ENCODE results near the gene SLC12A4. TPM values are rescaled to one million over a fixed set of nuclear protein-coding genes. Genes with fewer than 3 reads are reported as not detected.
"Not testable (repeated sequence)": the region's sequence is repeated elsewhere in the genome, so short reads cannot be mapped to it uniquely, and the experiment has no call there.

SLC12A4 gene
- total RNA-seq, 1 donor from 2014 or later = 98.3 TPM

DNA sequence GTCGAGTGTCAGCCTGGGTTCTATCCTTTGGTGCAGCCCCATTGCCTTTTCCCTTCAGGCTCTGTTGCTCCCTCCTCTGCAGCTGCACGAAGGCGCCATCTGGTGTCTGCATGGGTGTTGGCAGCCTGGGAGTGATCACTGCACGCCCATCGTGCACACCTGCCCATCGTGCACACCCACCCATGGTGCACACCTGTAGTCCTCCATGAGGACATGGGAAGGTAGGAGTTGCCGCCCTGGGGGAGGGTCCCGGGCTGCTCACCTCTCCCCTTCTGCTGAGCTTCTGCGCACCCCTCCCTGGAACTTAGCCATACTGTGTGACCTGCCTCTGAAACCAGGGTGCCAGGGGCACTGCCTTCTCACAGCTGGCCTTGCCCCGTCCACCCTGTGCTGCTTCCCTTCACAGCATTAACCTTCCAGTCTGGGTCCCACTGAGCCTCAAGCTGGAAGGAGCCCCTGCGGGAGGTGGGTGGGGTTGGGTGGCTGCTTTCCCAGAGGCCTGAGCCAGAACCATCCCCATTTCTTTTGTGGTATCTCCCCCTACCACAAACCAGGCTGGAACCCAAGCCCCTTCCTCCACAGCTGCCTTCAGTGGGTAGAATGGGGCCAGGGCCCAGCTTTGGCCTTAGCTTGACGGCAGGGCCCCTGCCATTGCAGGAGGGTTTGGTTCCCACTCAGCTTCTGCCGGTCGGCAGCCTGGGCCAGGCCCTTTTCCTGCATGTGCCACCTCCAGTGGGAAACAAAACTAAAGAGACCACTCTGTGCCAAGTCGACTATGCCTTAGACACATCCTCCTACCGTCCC, 39.7 kb downstream of the SLC12A4 start:
- DNase-seq (ENCODE audit: low read depth) = peak; percentile 66

DNA sequence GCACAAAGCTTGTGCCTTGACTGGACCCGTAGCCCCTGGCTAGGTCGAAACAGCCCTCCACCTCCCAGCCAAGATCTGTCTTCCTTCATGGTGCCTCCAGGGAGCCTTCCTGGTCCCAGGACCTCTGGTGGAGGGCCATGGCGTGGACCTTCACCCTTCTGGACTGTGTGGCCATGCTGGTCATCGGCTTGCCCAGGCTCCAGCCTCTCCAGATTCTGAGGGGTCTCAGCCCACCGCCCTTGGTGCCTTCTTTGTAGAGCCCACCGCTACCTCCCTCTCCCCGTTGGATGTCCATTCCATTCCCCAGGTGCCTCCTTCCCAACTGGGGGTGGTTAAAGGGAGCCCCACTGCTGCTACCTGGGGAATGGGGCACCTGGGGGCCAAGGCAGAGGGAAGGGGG, 40.3 kb downstream of the SLC12A4 start:
- no peak for DNase-seq (ENCODE audit: low read depth)

DNA sequence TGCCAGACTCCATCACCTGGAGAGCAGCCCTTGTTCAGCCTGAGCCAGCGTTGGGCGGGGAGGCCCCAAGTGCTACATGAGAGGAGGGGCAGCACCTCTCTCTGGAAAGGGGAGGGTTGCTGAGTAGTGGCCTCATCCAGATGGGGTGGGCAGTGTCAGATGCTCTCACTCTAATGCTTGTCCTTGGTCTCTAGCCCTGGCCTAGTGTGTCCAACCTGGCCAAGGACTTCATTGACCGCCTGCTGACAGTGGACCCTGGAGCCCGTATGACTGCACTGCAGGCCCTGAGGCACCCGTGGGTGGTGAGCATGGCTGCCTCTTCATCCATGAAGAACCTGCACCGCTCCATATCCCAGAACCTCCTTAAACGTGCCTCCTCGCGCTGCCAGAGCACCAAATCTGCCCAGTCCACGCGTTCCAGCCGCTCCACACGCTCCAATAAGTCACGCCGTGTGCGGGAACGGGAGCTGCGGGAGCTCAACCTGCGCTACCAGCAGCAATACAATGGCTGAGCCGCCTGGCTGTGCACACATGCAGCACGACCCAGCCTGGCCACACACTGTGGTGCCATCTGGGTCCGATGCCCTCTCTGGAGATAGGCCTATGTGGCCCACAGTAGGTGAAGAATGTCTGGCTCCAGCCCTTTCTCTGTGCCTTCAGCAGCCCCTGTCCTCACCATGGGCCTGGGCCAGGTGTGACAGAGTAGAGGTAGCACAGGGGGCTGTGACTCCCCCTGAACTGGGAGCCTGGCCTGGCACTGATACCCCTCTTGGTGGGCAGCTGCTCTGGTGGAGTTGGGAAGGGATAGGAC, 41.1 kb downstream of the SLC12A4 start:
- DNase-seq (ENCODE audit: low read depth) = no peak

DNA sequence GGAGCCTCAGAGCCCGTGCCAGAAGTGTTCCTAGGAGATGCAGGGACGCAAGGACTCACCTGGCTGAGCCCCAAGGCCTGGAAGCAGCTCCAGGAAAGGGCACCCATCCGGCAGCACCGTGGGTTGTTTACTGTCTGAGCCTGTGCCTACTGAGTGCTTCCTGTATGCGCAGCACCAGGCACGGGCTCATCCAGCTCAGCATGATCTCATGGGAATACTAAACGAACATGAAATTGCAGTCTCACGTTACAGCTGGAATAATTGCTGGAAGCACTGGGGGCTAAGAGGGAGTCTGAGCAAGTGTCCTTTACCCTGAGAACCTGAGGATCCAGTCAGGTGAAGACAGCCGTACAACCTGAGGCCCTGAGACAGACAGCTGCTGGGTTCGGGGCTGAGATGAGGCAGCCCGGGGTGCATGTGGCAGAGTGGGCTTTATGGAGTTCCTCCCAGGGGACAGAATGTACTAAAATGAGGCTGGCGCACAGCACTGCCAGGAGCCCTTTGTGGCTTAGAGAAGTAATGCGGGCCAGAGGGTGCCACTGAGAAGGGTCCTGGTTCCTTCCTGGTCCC, 42.2 kb downstream of the SLC12A4 start:
- no peak for DNase-seq (ENCODE audit: low read depth)

DNA sequence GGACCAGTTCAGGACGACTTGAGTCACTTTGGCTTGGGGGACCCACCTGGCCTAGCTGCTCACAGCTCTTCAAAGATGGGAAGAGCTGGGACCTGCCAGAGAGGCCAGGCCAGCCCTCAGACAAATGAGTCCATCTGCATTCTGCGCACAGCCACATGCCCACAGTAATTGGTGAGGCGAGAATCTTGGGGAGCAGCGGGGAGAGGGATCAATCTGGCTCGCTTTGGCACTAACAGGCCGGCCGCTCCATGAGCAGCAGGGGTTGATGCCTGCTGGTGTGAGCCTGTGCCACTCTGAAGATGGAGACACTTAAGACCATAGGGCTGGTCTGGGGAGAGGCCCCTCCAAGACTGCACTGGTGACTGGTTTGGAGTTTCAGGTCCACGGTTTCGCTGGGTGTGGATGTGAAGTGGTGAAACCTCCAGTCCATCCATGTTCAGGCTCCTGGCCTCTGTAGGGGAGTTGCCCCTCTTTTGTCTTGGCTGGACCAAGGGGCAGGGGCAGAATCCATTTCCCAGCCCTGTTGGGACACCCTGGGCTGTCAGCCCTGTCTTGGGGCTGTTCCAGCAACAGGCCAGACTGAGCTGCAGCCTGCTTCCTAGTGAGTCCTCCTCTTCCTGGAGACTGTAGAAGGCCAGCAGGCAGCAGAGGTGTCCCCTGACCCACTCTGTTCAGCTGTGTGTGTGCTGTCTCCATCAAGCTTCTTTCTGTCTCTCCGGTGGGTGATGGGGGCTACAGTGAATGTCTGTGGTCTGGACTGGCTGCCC, 44.1 kb downstream of the SLC12A4 start:
- no peak for DNase-seq (ENCODE audit: low read depth)

DNA sequence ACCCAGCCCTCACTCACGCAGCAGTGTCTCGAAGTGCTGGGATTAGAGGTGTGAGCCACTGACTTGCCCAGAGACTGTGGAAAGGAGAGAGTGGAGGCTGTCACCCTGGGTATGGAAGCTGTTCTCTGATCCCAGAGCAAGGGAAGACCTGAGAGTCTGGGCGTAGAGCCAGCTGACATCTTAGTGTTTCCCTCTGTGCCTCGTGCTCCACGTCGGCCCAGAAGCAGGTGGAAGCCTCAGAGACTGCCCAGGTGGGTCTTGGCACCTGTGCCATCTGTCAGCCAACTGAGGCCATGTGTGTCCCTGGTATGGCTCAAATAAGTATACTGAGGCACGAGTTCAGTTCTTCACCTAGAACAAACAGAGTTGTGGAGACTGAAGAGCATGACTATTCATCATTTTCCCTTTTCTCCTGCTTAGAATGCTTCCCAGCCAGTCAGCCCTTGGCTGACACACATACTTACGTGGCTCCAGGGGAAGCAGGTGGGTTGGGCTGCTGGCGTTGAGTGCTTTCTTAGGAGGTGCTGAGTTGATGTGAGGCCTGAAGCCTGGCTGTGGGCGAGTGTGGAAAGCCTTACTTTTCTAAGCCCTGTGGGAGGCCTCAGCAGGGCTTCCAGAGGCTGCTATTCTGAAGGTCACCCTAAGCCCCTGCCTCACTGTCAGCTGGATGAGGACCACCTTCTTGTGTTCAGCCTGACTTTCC, 44.9 kb downstream of the SLC12A4 start:
- DNase-seq (ENCODE audit: low read depth) = no peak

DNA sequence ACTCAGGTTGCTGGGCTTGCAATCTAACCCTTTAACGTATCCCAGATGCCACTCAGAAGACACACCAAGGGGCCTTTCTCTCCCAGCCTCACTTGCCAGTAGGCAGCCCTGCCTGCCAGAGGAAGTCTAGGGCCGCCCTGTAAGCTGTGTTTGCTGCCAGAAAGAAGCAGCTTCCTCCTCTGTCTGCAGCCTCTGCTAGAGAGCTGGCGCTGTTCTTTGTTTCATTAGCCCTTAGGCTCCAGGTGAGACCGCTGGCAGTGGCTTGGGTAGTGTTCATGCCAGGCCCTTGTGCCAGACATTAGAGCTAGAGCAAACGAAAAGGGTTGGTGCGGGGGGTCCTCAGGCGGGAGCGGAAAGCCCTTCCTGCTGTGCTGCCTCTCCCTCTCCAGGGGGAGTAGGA, 45.7 kb downstream of the SLC12A4 start:
- no peak for DNase-seq (ENCODE audit: low read depth)

DNA sequence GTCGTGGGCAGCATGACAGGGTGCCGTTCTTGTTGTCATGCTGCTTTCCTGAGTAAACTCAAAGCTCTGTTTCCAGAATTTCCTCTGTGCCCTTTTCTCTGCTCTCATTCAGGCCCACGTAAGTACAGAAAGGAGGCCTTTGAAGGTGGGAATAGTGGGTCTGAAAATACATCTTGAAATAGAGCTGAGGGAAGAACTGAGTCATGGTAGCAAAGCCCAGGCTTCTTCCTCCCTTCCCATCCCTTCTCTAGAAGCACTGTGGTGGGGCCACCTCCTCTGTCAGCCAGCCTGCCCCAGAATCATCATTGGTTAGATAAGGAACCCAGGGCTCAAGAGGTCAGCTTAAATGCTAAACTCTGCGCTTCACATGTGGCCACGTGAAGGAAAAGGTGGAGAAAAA, 46.2 kb downstream of the SLC12A4 start:
- no peak for DNase-seq (ENCODE audit: low read depth)

DNA sequence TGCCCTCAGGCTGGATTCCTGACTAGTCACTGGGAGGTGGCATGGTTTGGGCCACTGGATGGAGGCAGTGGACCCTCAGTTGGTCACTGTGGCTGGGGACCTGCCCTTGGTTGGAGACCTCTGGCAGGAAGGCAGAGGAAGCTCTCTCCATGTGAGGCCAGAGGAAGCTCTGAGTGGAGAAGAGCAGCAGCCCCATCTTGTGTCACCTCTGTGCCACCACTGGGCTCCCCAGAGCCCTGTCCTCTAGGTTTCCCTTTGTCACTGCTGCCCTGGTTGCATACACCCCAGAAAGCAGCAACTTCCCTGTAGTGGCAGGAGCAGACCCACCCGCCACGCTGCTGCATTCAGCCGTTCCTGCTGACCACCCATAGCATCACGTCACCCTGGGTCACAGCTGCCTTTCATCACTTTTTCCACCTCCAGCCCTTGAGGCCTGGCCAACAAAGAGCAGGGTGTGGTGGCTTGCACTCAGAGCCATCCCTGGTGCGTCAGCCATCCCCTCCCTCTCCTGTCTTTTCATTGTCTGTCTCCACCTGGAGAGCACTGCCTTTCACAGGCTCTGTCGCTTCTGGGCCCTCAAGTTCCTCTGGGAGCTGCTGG, 48.7 kb downstream of the SLC12A4 start:
- no peak for DNase-seq (ENCODE audit: low read depth)

DNA sequence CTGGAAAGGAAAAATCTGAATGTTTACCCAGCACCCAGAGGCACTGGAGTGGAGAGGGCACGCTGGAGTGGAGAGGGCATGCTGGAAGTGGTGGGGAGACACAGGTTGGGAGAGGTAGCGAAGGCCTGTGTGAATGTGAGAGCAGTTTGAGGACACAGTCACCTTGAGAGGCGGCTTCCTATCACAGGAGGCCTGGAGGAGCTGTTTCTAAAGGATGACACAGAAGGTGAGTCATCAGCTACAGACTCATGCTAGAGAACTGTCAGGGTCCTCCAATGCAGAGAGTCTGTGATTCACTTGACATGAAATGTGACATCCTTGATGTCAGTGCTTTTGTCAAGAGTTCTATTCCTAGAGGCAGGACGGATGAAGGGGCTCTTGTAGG, 50.6 kb downstream of the SLC12A4 start:
- DNase-seq (ENCODE audit: low read depth) = peak; percentile 82

DNA sequence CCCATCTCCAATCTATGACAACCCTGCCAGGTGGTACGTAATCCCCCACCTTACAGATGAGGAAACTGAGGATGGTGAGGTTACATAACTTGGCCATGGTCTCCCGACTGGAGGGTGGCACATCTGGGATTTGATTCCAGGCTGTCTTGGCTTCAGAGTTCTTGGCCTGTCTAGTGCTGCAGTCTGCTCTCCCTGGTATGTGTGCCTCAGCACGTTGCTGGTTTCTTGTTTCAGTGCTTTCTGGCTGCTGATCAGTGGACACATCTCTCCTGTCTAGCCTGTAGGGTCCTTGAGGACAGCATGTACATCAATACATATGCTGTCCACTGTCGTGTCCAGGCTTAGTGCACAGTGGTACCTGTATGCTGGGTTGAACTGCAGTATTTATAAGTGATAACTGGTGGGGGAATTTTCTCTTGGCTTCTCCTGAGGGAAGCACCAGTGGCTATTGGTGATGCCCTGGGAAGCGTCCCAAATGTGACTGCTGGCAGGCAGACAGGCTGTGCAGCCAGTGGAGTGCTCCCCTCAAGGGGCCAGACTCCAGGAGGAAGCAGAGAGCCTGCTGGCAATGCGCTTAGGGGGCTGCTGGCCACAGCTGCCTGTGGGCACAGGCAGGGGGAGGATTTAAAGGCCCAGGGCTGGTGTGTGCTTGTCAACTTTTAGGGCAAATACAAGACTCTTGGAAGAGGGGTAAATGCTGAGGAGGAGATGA, 51.1 kb downstream of the SLC12A4 start:
- peak; percentile 75 for DNase-seq (ENCODE audit: low read depth)

DNA sequence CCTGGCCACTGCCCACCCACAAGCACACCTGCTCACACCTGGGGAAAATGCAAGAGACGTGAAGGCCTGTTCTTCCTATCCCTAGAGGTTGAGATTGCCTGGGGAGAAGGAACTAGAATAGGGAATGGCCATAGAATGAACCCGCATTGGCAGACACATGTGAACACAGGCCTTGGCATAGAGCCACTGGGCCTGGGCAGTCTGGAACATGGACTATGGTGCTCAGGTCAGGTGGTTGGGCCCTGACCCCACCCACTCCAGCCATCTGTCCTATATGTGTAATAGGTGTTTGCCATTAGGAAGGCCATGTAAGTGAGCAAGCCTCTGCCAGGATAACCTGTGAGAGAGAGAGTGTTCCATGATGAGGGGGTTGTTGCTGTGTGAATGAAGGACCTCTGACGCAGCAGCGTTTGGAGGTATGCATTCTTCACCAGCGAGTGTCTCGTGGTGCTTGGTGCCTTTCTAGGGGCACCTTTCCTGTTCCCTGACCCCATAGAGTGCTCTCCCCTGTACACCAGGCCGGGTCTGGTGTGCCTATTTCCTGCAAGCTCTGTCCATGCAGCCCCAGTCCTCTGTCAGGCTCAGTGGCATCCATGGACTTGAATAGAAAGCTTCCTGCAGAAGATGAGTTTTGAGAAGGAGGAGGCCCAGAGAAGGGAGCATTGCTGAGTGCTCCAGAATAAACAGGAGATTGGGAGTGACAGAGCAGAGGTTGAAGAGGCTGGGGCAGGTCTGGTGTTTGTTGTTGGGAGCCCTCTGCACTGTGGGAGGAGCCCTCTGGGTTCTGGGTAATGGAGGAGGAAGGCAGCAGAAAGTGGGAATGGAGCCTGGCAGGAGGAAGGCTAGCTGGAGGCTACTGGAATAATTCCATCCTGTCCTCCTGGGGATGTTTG, 52.4 kb downstream of the SLC12A4 start:
- DNase-seq (ENCODE audit: low read depth) = no peak

DNA sequence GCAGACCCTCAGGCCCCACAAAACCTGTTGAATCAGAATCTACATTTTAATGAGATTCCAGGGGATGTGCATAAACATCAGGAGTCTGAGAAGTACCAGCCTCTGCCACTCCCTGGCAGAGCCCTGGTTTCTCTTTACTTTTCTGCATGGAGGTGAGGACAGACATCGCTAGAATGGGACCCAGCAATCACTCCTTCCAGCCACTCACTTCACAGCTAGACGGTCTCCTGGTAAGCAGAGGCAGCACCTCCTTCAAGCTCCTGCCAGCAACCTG, 53.0 kb downstream of the SLC12A4 start:
- DNase-seq (ENCODE audit: low read depth) = not testable (repeated sequence)

DNA sequence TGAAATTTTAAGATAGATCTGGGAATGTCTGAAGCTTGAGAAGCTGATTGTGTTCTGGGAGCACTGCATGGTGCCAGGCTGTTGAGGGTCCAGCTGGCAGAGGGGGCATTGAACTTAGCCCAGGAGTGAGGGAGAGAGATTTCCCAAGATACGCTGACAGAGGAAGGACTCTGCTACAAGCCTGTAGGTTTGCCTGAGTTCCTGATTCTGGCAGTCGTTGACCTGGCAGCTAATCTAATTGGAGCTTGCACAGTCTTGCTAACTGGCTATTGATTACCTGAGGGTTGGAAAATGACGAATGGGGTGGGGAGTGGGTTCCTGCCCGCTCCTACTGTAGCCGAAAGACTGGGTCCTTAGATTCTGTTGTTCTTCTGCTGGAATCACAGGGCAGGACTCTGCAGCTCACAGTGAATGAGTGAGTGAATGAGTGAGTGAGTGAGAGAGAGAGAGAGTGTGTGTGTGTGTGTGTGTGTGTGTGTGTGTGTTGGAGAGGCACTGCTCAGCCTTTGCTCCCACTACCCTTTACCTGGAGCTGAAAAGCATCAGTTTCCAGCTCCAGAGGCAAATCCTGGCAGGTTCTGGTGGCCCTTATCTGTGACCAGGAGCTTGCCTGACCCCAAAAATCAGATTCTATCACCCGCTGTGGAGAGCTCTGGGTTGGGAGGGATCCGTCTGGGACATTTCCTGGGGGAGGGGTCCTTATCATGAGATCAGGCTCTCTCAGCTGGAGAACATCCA, 53.5 kb downstream of the SLC12A4 start:
- DNase-seq (ENCODE audit: low read depth) = no peak

DNA sequence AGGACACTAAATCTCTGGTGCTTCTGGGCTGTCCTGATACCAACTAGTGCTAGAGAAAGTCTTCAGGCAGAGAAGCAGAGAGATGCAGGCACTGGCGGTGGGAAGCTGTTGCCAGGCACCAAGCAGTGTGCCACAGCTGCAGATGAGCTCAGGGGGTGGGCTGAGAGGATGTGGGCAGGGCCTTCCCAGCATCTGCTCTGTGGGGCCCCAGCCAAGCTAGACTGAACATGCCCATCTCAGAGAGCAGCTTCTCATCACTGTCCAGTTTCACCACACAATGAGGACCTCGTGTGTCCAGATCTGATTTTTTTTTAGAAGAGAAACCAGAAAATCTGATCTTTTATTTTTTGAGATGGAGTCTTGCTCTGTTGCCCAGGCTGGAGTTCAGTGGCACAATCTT, 58.3 kb downstream of the SLC12A4 start:
- DNase-seq (ENCODE audit: low read depth) = peak; percentile 89

DNA sequence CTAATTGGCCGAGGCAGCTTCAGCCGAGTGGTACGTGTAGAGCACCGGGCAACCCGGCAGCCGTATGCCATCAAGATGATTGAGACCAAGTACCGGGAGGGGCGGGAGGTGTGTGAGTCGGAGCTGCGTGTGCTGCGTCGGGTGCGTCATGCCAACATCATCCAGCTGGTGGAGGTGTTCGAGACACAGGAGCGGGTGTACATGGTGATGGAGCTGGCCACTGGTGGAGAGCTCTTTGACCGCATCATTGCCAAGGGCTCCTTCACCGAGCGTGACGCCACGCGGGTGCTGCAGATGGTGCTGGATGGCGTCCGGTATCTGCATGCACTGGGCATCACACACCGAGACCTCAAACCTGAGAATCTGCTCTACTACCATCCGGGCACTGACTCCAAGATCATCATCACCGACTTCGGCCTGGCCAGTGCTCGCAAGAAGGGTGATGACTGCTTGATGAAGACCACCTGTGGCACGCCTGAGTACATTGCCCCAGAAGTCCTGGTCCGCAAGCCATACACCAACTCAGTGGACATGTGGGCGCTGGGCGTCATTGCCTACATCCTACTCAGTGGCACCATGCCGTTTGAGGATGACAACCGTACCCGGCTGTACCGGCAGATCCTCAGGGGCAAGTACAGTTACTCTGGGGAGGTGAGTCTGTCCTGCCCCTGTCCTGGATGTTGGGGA, 59.2 kb downstream of the SLC12A4 start:
- no peak for DNase-seq (ENCODE audit: low read depth)

DNA sequence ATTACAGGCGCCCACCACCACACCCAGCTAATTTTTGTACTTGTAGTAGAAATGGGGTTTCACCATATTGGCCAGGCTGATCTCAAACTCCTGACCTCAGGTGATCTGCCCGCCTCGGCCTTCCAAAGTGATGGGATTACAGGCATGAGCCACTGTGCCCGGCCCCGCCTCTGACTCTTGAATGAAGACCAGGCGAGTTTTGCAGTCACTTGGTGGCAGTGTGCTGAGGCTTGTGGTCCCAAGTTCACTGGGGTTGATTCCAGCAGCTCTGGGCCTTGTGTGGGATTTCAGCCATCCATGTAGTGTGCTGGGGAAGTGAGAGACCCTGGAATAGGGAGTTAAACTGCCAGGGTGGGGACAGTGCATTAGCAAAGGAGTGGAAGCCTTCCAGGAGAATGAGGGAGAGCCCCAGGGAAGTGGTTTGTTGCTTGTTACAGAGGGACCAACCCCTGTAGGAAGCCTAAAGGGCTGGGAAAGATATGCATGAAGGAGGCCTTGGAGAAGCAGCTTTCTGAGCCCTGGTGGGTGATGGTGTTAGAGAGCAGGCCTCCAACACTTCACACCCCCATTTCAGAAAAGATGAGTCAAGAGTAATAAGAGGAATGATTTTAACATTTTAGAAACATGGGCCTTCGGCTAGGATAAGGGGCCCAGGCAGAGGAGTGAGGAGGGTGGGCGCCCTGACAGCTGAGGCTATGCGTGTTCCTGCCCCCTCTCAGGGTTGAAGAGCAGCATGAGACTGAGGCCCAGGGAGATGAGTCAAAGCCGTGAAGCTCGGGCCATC, 60.8 kb downstream of the SLC12A4 start:
- DNase-seq (ENCODE audit: low read depth) = no peak
